Neural progenitor cell (in vitro differentiated cells): ENCODE data around the gene ITGA5.

ENCODE experiments used
- CTCF ChIP-seq: fragments of 200-600 bp; sonication (generic); IDR thresholded peaks from 2 replicates; pipeline ENCODE4 v1.5.1; 2017; ENCODE audit warnings: antibody characterized with exemption, mild to moderate bottlenecking
- EZH2 ChIP-seq: fragments of 200-600 bp; sonication (generic); IDR thresholded peaks from 2 replicates; pipeline ENCODE4 v1.6.1; 2017; ENCODE audit warnings: antibody characterized with exemption, mild to moderate bottlenecking, moderate library complexity
- EZH2phosphoT487 ChIP-seq: fragments of 200-600 bp; sonication (generic); IDR thresholded peaks from 2 replicates; pipeline ENCODE4 v1.6.1; 2017; ENCODE audit warnings: antibody characterized with exemption

- no peak for TF ChIP-seq CTCF
- TF ChIP-seq EZH2 = no peak
- no peak for TF ChIP-seq EZH2phosphoT487
These were observed 34.5 kb downstream of the ITGA5 start, which contains the start of gene ZNF385A for GRCh38 chr12:54384591-54385041.
